Calu3 (cell line): ENCODE results near the gene CAT. TPM values are rescaled to one million over a fixed set of nuclear protein-coding genes. Genes with fewer than 3 reads are reported as not detected.
A peak's percentile ranks its signal among the peaks of the same experiment; 100 is the strongest.

Experiments used
- BruUV-seq: library from RNA; stranded (reverse); fragments of 400-500 nt; replicated peaks from 2 replicates; lab custom pipeline; 2021; lab: Mats Ljungman, UMichigan
- CTCF ChIA-PET: fragments of 300-600 bp; sonication (Branson Sonifier 250); formaldehyde crosslinking; loops from one replicate; lab custom pipeline; 2022; ENCODE audit warnings: antibody characterized with exemption; lab: Charles Lee
- DNase-seq: peaks from one replicate; pipeline ENCODE4 v3.0.0; 2022
- H3K27ac Mint-ChIP-seq: one replicate; pipeline ENCODE4 v1.8.0; 2022; ENCODE audit warnings: mixed read lengths; ENCODE audit not compliant: unreplicated experiment
- H3K27me3 Mint-ChIP-seq: one replicate; pipeline ENCODE4 v1.8.0; 2022; ENCODE audit warnings: mixed read lengths; ENCODE audit not compliant: unreplicated experiment
- H3K36me3 Mint-ChIP-seq: one replicate; pipeline ENCODE4 v1.8.0; 2022; ENCODE audit warnings: mild to moderate bottlenecking, moderate library complexity, mixed read lengths; ENCODE audit not compliant: insufficient read depth, unreplicated experiment
- H3K4me1 Mint-ChIP-seq: one replicate; pipeline ENCODE4 v1.8.0; 2022; ENCODE audit warnings: mild to moderate bottlenecking, low read depth, mixed read lengths; ENCODE audit not compliant: unreplicated experiment
- H3K4me3 Mint-ChIP-seq: one replicate; pipeline ENCODE4 v1.8.0; 2022; ENCODE audit warnings: mild to moderate bottlenecking, low read depth, moderate library complexity, mixed read lengths; ENCODE audit not compliant: unreplicated experiment
- H3K9me3 Mint-ChIP-seq: one replicate; pipeline ENCODE4 v1.8.0; 2022; ENCODE audit warnings: low read depth, mixed read lengths; ENCODE audit not compliant: unreplicated experiment
- intact Hi-C: fragments of 100-400 bp; cut with micrococcal nuclease; formaldehyde crosslinking; loops from one replicate; pipeline ENCODE4 v1.10.0; 2022; ENCODE audit not compliant: unreplicated experiment
- total RNA-seq: library from RNA; stranded (reverse); gene quantifications from 2 replicates; pipeline ENCODE4 v1.2.3, GENCODE V29; 2022
- TF ChIP-seq, protein P1 (sequence below): fragments of 200-600 bp; IDR thresholded peaks from one replicate; pipeline ENCODE4 v1.8.0; 2022; ENCODE audit warnings: antibody characterized with exemption; ENCODE audit not compliant: unreplicated experiment

CAT gene
- total RNA-seq, 1 experiment from 2014 or later: 54.5 TPM

DNA sequence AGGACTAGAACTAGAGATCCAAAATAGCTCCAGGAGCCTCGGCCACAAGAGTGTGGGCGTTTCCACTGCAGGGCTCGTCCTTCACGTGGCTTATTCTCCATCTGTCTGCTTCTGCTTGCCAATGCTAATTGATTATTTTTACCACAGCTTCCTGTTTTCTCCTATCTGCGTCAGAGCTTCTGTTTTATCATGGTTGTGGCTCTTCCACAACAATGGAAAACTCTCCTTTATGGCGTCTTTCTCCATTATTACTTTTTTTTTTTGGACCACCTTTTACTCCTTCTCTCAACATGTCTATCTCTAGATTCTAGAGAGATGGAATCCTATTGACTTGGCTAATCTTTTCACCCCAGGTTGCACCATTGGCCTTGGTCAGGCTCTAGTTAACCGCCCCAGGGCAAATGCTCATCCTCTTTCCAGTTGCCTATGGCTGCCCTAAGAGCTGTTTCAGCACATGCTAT lies 25.9 kb downstream of the CAT start:
- no TSS peak for BruUV-seq
- Mint-ChIP-seq H3K4me1 (peaks cover 18% of the 10 kb centered on the region), H3K4me3 (no peak overlapping the region), H3K27ac (no peak overlapping the region), H3K9me3 (peaks cover 4% of the 10 kb centered on the region), H3K27me3 (no peaks in the 10 kb centered on the region), H3K36me3 (peaks cover 15% of the 10 kb centered on the region)
- TF ChIP-seq, protein P1, sequence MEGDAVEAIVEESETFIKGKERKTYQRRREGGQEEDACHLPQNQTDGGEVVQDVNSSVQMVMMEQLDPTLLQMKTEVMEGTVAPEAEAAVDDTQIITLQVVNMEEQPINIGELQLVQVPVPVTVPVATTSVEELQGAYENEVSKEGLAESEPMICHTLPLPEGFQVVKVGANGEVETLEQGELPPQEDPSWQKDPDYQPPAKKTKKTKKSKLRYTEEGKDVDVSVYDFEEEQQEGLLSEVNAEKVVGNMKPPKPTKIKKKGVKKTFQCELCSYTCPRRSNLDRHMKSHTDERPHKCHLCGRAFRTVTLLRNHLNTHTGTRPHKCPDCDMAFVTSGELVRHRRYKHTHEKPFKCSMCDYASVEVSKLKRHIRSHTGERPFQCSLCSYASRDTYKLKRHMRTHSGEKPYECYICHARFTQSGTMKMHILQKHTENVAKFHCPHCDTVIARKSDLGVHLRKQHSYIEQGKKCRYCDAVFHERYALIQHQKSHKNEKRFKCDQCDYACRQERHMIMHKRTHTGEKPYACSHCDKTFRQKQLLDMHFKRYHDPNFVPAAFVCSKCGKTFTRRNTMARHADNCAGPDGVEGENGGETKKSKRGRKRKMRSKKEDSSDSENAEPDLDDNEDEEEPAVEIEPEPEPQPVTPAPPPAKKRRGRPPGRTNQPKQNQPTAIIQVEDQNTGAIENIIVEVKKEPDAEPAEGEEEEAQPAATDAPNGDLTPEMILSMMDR: no peak
- intact Hi-C loops: no loop called here
- no peak for DNase-seq
- CTCF ChIA-PET: interaction anchor here (0.6 to 1.4 kb wide), 2 partner anchors 98 to 104 kb away, joined by 3 to 5 read pairs; no protein-coding TSS in a partner anchor

DNA sequence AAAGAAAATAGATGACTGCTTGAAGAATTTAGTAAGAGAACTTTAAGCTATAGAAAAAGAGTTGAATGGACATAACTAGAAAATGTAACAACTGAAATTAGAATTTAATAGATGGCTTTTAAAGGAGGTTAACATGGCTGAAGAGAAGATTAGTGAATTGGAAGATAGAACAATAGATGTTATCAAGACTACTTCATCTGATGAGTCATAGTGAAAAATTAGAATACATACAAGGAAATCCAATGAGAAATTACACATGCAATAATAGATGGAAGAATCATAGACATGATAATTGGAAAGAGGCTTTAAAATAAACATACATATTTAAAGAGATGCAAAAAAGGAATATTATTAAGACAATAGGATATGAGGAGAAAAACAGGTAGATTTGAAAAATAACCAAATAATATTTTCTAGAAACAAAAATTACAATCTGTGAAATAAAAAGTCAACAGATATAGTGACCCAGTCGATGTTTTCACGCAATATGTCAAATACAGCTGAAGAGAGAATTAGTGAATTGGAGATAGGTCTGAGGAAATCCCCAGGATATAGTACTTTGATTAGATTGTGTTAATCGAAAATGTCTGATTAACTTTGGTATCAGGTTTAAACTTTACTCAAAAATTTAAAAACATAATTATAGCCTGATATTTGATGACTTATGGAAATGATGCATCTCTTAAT lies 28.2 kb downstream of the CAT start:
- CTCF ChIA-PET: no interaction called here
- H3K27ac Mint-ChIP-seq: peak overlapping the region; percentile 32
- H3K4me1 Mint-ChIP-seq: peaks cover 18% of the 10 kb centered on the region
- no TSS peak for BruUV-seq
- intact Hi-C loops: no loop called here
- DNase-seq: no peak
- TF ChIP-seq, protein P1: no peak
- no peak overlapping the region for H3K4me3 Mint-ChIP-seq
- H3K27me3 Mint-ChIP-seq: no peaks in the 10 kb centered on the region
- H3K9me3 Mint-ChIP-seq: peaks cover 4% of the 10 kb centered on the region
- H3K36me3 Mint-ChIP-seq: peaks cover 13% of the 10 kb centered on the region

- CTCF ChIA-PET: interaction anchor here (0.7 to 2.1 kb wide), 6 partner anchors 99 to 294 kb away, joined by 3 to 34 read pairs (median 3); no protein-coding TSS in a partner anchor
- H3K36me3 Mint-ChIP-seq: peaks cover 26% of the 10 kb centered on the region
- TF ChIP-seq, protein P1: peak; percentile 76
- no peak overlapping the region for H3K27ac Mint-ChIP-seq
- H3K9me3 Mint-ChIP-seq: peaks cover 4% of the 10 kb centered on the region
- no peaks in the 10 kb centered on the region for H3K27me3 Mint-ChIP-seq
- BruUV-seq: no TSS peak
- peak; percentile 62 for DNase-seq
- H3K4me1 Mint-ChIP-seq: peaks cover 10% of the 10 kb centered on the region
- no peak overlapping the region for H3K4me3 Mint-ChIP-seq
- intact Hi-C loops: loop anchor here (1.0 kb wide), 1 partner anchor 102 kb away; no protein-coding TSS in a partner anchor
Measured at GRCh38 chr11:34468209-34468841, 29.6 kb downstream of the CAT start.

DNA sequence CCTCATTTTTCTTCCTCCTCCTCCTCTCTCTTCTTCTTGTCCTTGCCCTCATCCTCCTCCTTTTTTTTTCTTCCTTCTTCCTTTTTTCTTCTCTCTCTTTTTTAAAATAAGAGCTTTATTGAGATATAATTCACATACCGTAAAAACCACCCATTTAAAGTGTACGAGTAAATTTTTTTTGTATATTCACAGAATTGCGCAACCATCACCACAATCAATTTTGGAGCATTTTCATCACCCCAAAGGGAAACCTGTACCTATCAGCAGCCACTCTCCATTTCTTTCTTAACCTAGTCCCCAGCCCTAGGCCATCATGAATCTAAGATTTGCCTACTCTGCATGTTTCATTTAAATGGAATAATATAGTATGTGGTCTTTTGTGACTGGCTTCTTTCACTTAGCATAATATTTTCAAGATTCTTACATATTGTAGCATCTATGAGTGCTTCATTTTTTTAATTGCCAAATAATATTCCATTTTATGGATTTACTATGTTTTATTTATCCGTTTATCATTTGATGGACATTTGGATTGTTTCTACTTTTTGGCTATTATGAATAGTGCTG lies 35.0 kb downstream of the CAT start:
- Mint-ChIP-seq H3K4me1 (no peaks in the 10 kb centered on the region), H3K36me3 (peaks cover 25% of the 10 kb centered on the region), H3K27ac (no peak overlapping the region), H3K27me3 (no peaks in the 10 kb centered on the region), H3K4me3 (no peak overlapping the region), H3K9me3 (no peaks in the 10 kb centered on the region)
- TF ChIP-seq, protein P1: no peak
- no TSS peak for BruUV-seq
- intact Hi-C loops: no loop called here
- CTCF ChIA-PET: no interaction called here
- DNase-seq: no peak
